Trophoblast cell (in vitro differentiated cells and primary cell): ENCODE results near the gene IFT52.

ENCODE experiments used
- DNase-seq, 2 donors: peaks; one replicate each; pipeline ENCODE4 v3.0.0-alpha.2; 2016
- H2AFZ ChIP-seq: 2 replicates; pipeline ENCODE4 v1.6.1; 2013; ENCODE audit warnings: low read length, moderate library complexity, mild to moderate bottlenecking; ENCODE audit not compliant: insufficient read depth, poor library complexity
- H2AK5ac ChIP-seq: 2 replicates; pipeline ENCODE4 v1.6.1; 2013; ENCODE audit warnings: mild to moderate bottlenecking, low read length
- H2BK120ac ChIP-seq: 2 replicates; pipeline ENCODE4 v1.6.1; 2013; ENCODE audit warnings: low read length, mild to moderate bottlenecking, moderate library complexity; ENCODE audit not compliant: insufficient read depth, poor library complexity
- H2BK12ac ChIP-seq: 2 replicates; pipeline ENCODE4 v1.6.1; 2013; ENCODE audit warnings: mild to moderate bottlenecking, low read length, moderate library complexity
- H2BK5ac ChIP-seq: 2 replicates; pipeline ENCODE4 v1.6.1; 2013; ENCODE audit warnings: low read length, low read depth, moderate library complexity, mild to moderate bottlenecking; ENCODE audit not compliant: poor library complexity
- H3K14ac ChIP-seq: 2 replicates; pipeline ENCODE4 v1.6.1; 2013; ENCODE audit warnings: mild to moderate bottlenecking, low read length
- H3K18ac ChIP-seq: 2 replicates; pipeline ENCODE4 v1.6.1; 2013; ENCODE audit warnings: mild to moderate bottlenecking, low read length
- H3K23ac ChIP-seq: 2 replicates; pipeline ENCODE4 v1.6.1; 2013; ENCODE audit warnings: low read length
- H3K27ac ChIP-seq: 2 replicates; pipeline ENCODE4 v1.5.1; 2013; ENCODE audit warnings: low read depth, mild to moderate bottlenecking, inconsistent platforms, low read length, moderate library complexity
- H3K27me3 ChIP-seq: 2 replicates; pipeline ENCODE4 v1.6.1; 2013; ENCODE audit warnings: inconsistent platforms, mild to moderate bottlenecking, low read length, moderate library complexity; ENCODE audit not compliant: insufficient read depth
- H3K36me3 ChIP-seq, 2 experiments: 1 replicate in 1 of 2; 2 replicates in 1 of 2; pipeline ENCODE4 v1.6.1; 2013; ENCODE audit warnings: low read length in 2 of 2, mild to moderate bottlenecking in 2 of 2, moderate library complexity in 1 of 2; ENCODE audit not compliant: insufficient read depth in 2 of 2, control insufficient read depth in 1 of 2
- H3K4ac ChIP-seq: 2 replicates; pipeline ENCODE4 v1.6.1; 2013; ENCODE audit warnings: low read depth, mild to moderate bottlenecking, low read length, moderate library complexity
- H3K4me1 ChIP-seq, 2 experiments: 1 replicate in 1 of 2; 2 replicates in 1 of 2; pipeline ENCODE4 v1.6.1; 2013; ENCODE audit warnings: low read length in 2 of 2, mild to moderate bottlenecking in 2 of 2, moderate library complexity in 1 of 2; ENCODE audit not compliant: insufficient read depth in 2 of 2, control insufficient read depth in 1 of 2
- H3K4me2 ChIP-seq: 2 replicates; pipeline ENCODE4 v1.6.1; 2013; ENCODE audit warnings: inconsistent platforms, mild to moderate bottlenecking, low read length, moderate library complexity
- H3K4me3 ChIP-seq: 2 replicates; pipeline ENCODE4 v1.5.1; 2013; ENCODE audit warnings: mild to moderate bottlenecking, low read depth, low read length, inconsistent platforms
- H3K79me1 ChIP-seq: one replicate; pipeline ENCODE4 v1.6.1; 2013; ENCODE audit warnings: low read length
- H3K79me2 ChIP-seq: 2 replicates; pipeline ENCODE4 v1.6.1; 2013; ENCODE audit warnings: low read length, mild to moderate bottlenecking; ENCODE audit not compliant: control insufficient read depth, insufficient read depth, poor library complexity
- H3K9ac ChIP-seq: 2 replicates; pipeline ENCODE4 v1.6.1; 2013; ENCODE audit warnings: mild to moderate bottlenecking, low read length
- H3K9me3 ChIP-seq: 2 replicates; pipeline ENCODE4 v1.6.1; 2013; ENCODE audit warnings: low read depth, mild to moderate bottlenecking, control low read depth, inconsistent platforms, low read length; ENCODE audit not compliant: insufficient read depth
- H4K12ac ChIP-seq: 2 replicates; pipeline ENCODE4 v1.6.1; 2013; ENCODE audit warnings: low read depth, mild to moderate bottlenecking, low read length, moderate library complexity
- H4K8ac ChIP-seq: 2 replicates; pipeline ENCODE4 v1.6.1; 2013; ENCODE audit warnings: low read depth, mild to moderate bottlenecking, low read length, moderate library complexity
- H4K91ac ChIP-seq: one replicate; pipeline ENCODE4 v1.6.1; 2013; ENCODE audit warnings: low read depth, mild to moderate bottlenecking, low read length, moderate library complexity
- WGBS: extraction: QIAGEN DNeasy Blood & Tissue Kit; methylation state at CpG from one replicate; pipeline ENCODE4 v1.1.7; 2013; ENCODE audit warnings: missing lambda C conversion rate; ENCODE audit not compliant: insufficient read length, insufficient coverage; ENCODE audit errors: extremely low coverage; 5-methylcytosine and 5-hydroxymethylcytosine counted together

Gene IFT52

GRCh38 chr20:43568706-43569105, 22.0 kb upstream of the IFT52 start:
- no peak overlapping the region for H3K4me2 ChIP-seq
- WGBS, result no CpG with 5 or more reads among the region's 4 CpGs
- H2AFZ ChIP-seq, result no peak overlapping the region

GRCh38 chr20:43569282-43569681, 21.5 kb upstream of the IFT52 start:
- Histone ChIP-seq H3K36me3 (no peaks in the 10 kb centered on the region), H2BK5ac (no peak overlapping the region), H3K27ac (no peak overlapping the region), H4K8ac (no peak overlapping the region), H2BK120ac (no peak overlapping the region), H3K9me3 (peaks cover 2% of the 10 kb centered on the region), H2AK5ac (no peak overlapping the region), H2AFZ (no peak overlapping the region), H3K14ac (no peak overlapping the region), H3K79me2 (no peaks in the 10 kb centered on the region), H3K9ac (no peak overlapping the region), H3K4me1 (no peaks in the 10 kb centered on the region), H3K27me3 (no peaks in the 10 kb centered on the region), H2BK12ac (no peak overlapping the region), H3K4ac (no peak overlapping the region), H3K23ac (no peak overlapping the region), H3K4me2 (no peak overlapping the region), H4K91ac (no peak overlapping the region), H3K18ac (no peak overlapping the region), H3K4me3 (no peak overlapping the region), H3K79me1 (no peaks in the 10 kb centered on the region), H4K12ac (no peak overlapping the region)
- no CpG with 5 or more reads among the region's 10 CpGs for WGBS
- no peak for DNase-seq

More at GRCh38 chr20:43568706-43569105, 22.0 kb upstream of the IFT52 start:
- no peak overlapping the region for H4K91ac ChIP-seq
- no peak overlapping the region for H2AK5ac ChIP-seq
- no peak overlapping the region for H2BK12ac ChIP-seq
- no peak overlapping the region for H3K9ac ChIP-seq
- DNase-seq, result no peak
- no peaks in the 10 kb centered on the region for H3K36me3 ChIP-seq
- no peak overlapping the region for H3K14ac ChIP-seq
- H3K4me3 ChIP-seq, result no peak overlapping the region
- no peak overlapping the region for H4K8ac ChIP-seq
- H3K18ac ChIP-seq, result no peak overlapping the region
- H3K79me1 ChIP-seq, result no peaks in the 10 kb centered on the region
- H3K27me3 ChIP-seq, result no peaks in the 10 kb centered on the region
- peaks cover 2% of the 10 kb centered on the region for H3K9me3 ChIP-seq
- H3K79me2 ChIP-seq, result no peaks in the 10 kb centered on the region
- no peak overlapping the region for H2BK5ac ChIP-seq
- no peak overlapping the region for H3K4ac ChIP-seq
- H3K4me1 ChIP-seq, result no peaks in the 10 kb centered on the region
- H3K27ac ChIP-seq, result no peak overlapping the region
- no peak overlapping the region for H4K12ac ChIP-seq
- no peak overlapping the region for H3K23ac ChIP-seq
- no peak overlapping the region for H2BK120ac ChIP-seq

GRCh38 chr20:43570496-43570895, 20.2 kb upstream of the IFT52 start:
- Histone ChIP-seq H3K27ac (no peak overlapping the region), H2BK12ac (no peak overlapping the region), H4K12ac (no peak overlapping the region), H2BK120ac (no peak overlapping the region), H3K36me3 (no peaks in the 10 kb centered on the region), H4K8ac (no peak overlapping the region), H3K9ac (no peak overlapping the region), H2BK5ac (no peak overlapping the region), H3K18ac (no peak overlapping the region), H3K79me2 (no peaks in the 10 kb centered on the region), H4K91ac (no peak overlapping the region), H2AK5ac (no peak overlapping the region), H3K4me2 (no peak overlapping the region), H3K79me1 (no peaks in the 10 kb centered on the region), H3K14ac (no peak overlapping the region), H3K9me3 (peaks cover 2% of the 10 kb centered on the region), H2AFZ (no peak overlapping the region), H3K27me3 (no peaks in the 10 kb centered on the region), H3K4me3 (no peak overlapping the region), H3K4ac (no peak overlapping the region), H3K4me1 (no peaks in the 10 kb centered on the region), H3K23ac (no peak overlapping the region)
- DNase-seq, result no peak
- WGBS, result no CpG with 5 or more reads among the region's 10 CpGs

GRCh38 chr20:43571310-43571709, 19.4 kb upstream of the IFT52 start:
- Histone ChIP-seq H3K79me1 (no peaks in the 10 kb centered on the region), H3K14ac (no peak overlapping the region), H2BK120ac (no peak overlapping the region), H3K4ac (no peak overlapping the region), H4K8ac (no peak overlapping the region), H3K18ac (no peak overlapping the region), H3K9me3 (peaks cover 6% of the 10 kb centered on the region), H3K23ac (no peak overlapping the region), H3K27ac (no peak overlapping the region), H2AK5ac (no peak overlapping the region), H3K4me1 (peaks cover 5% of the 10 kb centered on the region in 2 experiments), H3K4me3 (no peak overlapping the region), H3K4me2 (no peak overlapping the region), H3K79me2 (no peaks in the 10 kb centered on the region), H3K36me3 (no peaks in the 10 kb centered on the region), H4K91ac (no peak overlapping the region), H3K9ac (no peak overlapping the region), H2BK5ac (no peak overlapping the region), H3K27me3 (no peaks in the 10 kb centered on the region), H2BK12ac (no peak overlapping the region), H2AFZ (no peak overlapping the region), H4K12ac (no peak overlapping the region)
- no CpG with 5 or more reads among the region's 3 CpGs for WGBS
- no peak for DNase-seq
